Right atrium auricular region (tissue), 2 donors: ENCODE results near the gene LNPEP. TPM values are rescaled to one million over a fixed set of nuclear protein-coding genes. Genes with fewer than 3 reads are reported as not detected.

ENCODE experiments used
- DNase-seq: peaks from one replicate; pipeline ENCODE4 v3.0.0-alpha.2; 2019; ENCODE audit warnings: low spot score
- H3K27ac ChIP-seq, 2 donors: fragments of 200-600 bp; sonication (generic); 1 replicate in 1 of 2; 2 replicates in 1 of 2; pipeline ENCODE4 v1.5.1; 2016 to 2019
- H3K27me3 ChIP-seq, 2 donors: fragments of 200-600 bp; sonication (generic); one replicate each; pipeline versions ENCODE4 v1.5.1 to v1.6.0; 2017 to 2019
- H3K36me3 ChIP-seq: fragments of 200-600 bp; sonication (generic); one replicate; pipeline ENCODE4 v1.5.1; 2016
- H3K4me1 ChIP-seq, 2 donors: fragments of 200-600 bp; sonication (generic); one replicate each; pipeline versions ENCODE4 v1.5.1 to v1.6.0; 2017 to 2019
- H3K4me3 ChIP-seq, 2 donors: fragments of 200-600 bp; sonication (generic); 1 replicate in 1 of 2; 2 replicates in 1 of 2; pipeline ENCODE4 v1.5.1; 2017 to 2019; ENCODE audit warnings: mild to moderate bottlenecking in 1 of 2, moderate library complexity in 1 of 2
- H3K9me3 ChIP-seq, 2 donors: fragments of 200-600 bp; sonication (generic); one replicate each; pipeline ENCODE4 v1.5.1; 2019
- total RNA-seq, 2 donors: library from RNA; depleted of rRNA; stranded (reverse); fragments of >200 nt; gene quantifications; one replicate each; pipeline ENCODE4 v1.1.0, GENCODE V29; 2016
- TF ChIP-seq, protein P1 (sequence below), 2 donors: fragments of 200-600 bp; sonication (generic); IDR thresholded peaks; one replicate each; pipeline ENCODE4 v1.5.1; 2019; ENCODE audit warnings: antibody characterized with exemption in 2 of 2

LNPEP gene
- total RNA-seq, 2 donors from 2014 or later, result 50.2 to 60.0 TPM

DNA sequence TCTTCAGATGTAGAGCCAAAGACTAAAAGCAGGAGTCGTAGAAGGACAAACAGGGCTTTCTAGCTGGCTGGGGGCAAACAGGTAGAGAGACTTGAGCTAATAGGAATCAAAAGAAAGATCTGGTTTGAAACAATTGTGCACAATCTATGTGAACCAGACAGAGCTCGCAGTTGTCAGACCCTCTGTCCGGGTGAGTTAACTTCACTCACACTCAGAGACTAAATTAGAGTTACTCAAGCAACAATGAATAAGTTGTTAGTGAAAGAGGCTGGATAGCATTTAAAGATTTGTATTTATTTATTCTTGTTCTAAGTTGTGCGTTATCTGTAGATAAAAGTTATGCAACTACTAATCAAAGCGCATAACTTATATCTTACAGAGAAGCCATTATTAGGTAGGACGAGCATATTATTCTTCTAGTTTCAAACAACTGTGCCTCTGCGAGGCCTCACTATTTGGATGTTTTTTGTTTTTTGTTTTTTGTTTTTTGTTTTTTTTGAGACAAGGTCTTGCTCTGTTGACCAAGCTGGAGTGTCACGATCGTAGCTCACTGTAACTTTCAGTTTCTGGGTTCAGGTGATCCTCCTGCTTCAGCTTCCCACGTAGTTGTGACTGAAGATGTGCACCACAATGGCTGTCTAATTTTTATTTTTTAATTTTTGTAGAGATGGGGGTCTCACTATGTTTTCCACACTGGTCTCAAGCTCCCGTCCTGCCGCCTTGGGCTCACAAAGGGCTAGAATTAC is 13.2 kb upstream of the LNPEP start:
- no peaks in the 10 kb centered on the region for H3K36me3 ChIP-seq
- TF ChIP-seq, protein P1, sequence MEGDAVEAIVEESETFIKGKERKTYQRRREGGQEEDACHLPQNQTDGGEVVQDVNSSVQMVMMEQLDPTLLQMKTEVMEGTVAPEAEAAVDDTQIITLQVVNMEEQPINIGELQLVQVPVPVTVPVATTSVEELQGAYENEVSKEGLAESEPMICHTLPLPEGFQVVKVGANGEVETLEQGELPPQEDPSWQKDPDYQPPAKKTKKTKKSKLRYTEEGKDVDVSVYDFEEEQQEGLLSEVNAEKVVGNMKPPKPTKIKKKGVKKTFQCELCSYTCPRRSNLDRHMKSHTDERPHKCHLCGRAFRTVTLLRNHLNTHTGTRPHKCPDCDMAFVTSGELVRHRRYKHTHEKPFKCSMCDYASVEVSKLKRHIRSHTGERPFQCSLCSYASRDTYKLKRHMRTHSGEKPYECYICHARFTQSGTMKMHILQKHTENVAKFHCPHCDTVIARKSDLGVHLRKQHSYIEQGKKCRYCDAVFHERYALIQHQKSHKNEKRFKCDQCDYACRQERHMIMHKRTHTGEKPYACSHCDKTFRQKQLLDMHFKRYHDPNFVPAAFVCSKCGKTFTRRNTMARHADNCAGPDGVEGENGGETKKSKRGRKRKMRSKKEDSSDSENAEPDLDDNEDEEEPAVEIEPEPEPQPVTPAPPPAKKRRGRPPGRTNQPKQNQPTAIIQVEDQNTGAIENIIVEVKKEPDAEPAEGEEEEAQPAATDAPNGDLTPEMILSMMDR (IDR thresholded peaks at IDR 0.05), result no peak
- no peak for DNase-seq
- H3K27ac ChIP-seq, result peak overlapping the region; percentile 17 to 64
- no peak overlapping the region for H3K4me3 ChIP-seq
- H3K27me3 ChIP-seq, result no peaks in the 10 kb centered on the region
- H3K4me1 ChIP-seq, result no peaks in the 10 kb centered on the region
- H3K9me3 ChIP-seq, result no peaks in the 10 kb centered on the region

DNA sequence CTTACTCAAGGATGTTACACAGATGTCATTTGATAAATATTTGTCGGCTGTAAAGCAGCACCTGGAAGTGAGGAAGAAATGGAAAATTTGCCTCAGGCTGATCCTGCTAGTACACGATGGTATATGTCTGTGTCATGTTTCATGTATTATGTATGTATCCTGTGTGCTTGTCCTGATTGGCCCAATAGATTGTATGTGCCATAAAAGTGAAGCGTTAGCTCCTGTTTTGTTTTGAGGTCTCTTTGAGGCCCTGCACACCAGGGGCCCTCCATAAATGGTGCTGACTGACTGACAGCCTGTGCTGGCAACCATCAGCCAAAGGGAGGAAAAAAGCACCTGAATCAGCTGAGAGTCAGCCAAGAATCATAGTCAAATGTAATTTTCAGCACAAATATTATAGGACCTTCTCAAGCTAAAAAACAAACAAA is 11.8 kb upstream of the LNPEP start:
- Histone ChIP-seq H3K36me3 (no peaks in the 10 kb centered on the region), H3K27me3 (no peaks in the 10 kb centered on the region), H3K27ac (peak overlapping the region in 1 of 2 donors; percentile 42), H3K4me3 (no peak overlapping the region), H3K4me1 (peaks cover 0 to 6% of the 10 kb centered on the region in 2 donors), H3K9me3 (no peaks in the 10 kb centered on the region)
- DNase-seq, result no peak
- TF ChIP-seq, protein P1 (IDR thresholded peaks at IDR 0.05), result no peak

DNA sequence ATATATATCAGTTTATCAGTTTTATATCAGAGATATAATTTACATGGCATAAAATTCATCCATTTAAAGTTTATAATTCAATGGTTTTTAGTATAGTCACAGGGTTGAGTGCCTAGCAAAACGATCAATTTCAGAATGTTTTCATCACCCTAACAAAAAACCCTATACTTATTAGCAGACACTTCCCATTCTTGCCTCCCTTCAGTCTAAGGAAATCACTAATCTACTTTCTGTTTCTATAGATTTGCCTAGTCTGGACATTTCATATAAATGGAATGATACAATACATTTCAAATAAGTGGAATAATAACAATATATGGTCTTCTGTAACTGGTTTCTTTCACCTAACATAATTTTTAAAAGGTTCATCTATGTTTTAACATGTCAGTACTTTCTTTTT is 9.6 kb upstream of the LNPEP start:
- H3K4me3 ChIP-seq, result no peak overlapping the region
- DNase-seq, result no peak
- H3K27me3 ChIP-seq, result no peaks in the 10 kb centered on the region
- no peaks in the 10 kb centered on the region for H3K9me3 ChIP-seq
- TF ChIP-seq, protein P1 (IDR thresholded peaks at IDR 0.05), result no peak
- H3K36me3 ChIP-seq, result no peaks in the 10 kb centered on the region
- peaks cover 0 to 18% of the 10 kb centered on the region in 2 donors for H3K4me1 ChIP-seq
- no peak overlapping the region for H3K27ac ChIP-seq

DNA sequence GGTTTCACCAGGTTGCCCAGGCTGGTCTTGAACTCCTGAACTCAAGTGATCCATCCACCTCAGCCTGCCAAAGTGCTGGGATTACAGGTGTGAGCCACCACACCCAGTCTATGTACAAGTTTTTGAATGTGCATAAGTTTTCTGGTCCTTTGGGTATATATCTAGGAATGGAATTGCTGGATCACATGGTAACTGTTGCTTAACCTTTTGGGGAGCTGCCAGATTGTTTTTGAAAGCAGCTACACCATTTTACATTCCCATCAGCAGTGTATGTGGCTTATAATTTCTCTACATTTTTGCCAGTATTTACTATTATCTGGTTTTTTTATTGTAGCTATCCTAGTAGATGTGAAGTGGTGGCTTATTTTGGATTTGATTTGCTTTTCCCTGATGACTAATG is 8.9 kb upstream of the LNPEP start:
- no peak overlapping the region for H3K27ac ChIP-seq
- H3K27me3 ChIP-seq, result no peaks in the 10 kb centered on the region
- no peaks in the 10 kb centered on the region for H3K36me3 ChIP-seq
- H3K9me3 ChIP-seq, result no peaks in the 10 kb centered on the region
- TF ChIP-seq, protein P1 (IDR thresholded peaks at IDR 0.05), result no peak
- DNase-seq, result no peak
- no peak overlapping the region for H3K4me3 ChIP-seq
- H3K4me1 ChIP-seq, result peaks cover 0 to 18% of the 10 kb centered on the region in 2 donors

DNA sequence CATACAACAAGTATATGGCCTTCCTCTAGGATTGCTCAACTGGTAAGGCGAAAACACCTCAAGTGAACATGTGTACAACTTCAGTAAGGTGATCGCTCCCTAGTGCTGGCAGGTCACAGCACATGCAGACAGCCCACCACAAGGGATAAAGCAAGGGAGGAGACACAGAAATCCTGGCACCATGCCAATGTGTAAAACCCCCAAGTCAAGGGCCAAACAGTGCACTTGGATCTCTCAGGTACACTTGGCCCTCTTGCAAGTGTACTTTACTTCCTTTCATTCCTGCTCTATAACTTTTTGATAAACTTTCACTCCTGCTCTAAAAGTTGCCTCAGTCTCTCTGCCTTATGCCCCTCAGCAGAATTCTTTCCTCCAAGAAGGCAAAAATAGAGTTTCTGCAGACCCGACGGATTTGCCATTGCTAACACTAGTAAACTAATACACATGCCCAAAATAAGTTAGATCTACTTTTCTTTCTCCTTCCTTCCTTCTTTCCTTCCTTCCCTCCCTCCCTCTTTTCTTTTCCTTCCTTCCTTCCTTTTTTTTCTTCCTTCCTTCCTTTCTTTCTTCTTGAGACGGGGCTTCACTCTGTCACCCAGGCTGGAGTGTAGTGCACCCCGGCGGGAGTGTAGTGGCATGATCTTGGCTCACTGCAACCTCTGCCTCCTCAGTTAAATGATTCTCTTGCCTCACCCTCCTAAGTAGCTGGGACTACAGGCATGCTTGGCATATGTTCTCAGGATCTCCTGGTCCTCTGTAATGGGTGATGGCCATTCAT is 6.8 kb upstream of the LNPEP start:
- no peak overlapping the region for H3K27ac ChIP-seq
- TF ChIP-seq, protein P1 (IDR thresholded peaks at IDR 0.05), result no peak
- H3K9me3 ChIP-seq, result no peaks in the 10 kb centered on the region
- no peaks in the 10 kb centered on the region for H3K36me3 ChIP-seq
- H3K4me1 ChIP-seq, result peaks cover 0 to 28% of the 10 kb centered on the region in 2 donors
- H3K4me3 ChIP-seq, result no peak overlapping the region
- H3K27me3 ChIP-seq, result no peaks in the 10 kb centered on the region
- DNase-seq, result no peak
